Activated naive CD4-positive, alpha-beta T cell treated with anti-CD3 and anti-CD28 coated beads, Interleukin-2, amount 10 ng/mL, durations not matched to agents 7 days and 5 days (primary cell): ENCODE measurements around the gene IFIT2.

ENCODE experiments used
- CTCF ChIA-PET: fragments of 350-600 bp; sonication (Branson Sonifier 250); formaldehyde crosslinking; loops from one replicate; lab custom pipeline; 2021; ENCODE audit warnings: antibody characterized with exemption; lab: Charles Lee
- DNase-seq: peaks from one replicate; pipeline ENCODE4 v3.0.0-alpha.2; 2020
- H3K27ac Mint-ChIP-seq: one replicate; pipeline ENCODE4 v1.8.0; 2021; ENCODE audit warnings: mild to moderate bottlenecking, moderate library complexity, mixed read lengths
- H3K27me3 Mint-ChIP-seq: one replicate; pipeline ENCODE4 v1.8.0; 2021; ENCODE audit warnings: mild to moderate bottlenecking, mixed read lengths
- H3K36me3 Mint-ChIP-seq: one replicate; pipeline ENCODE4 v1.8.0; 2021; ENCODE audit warnings: mixed read lengths
- H3K4me1 Mint-ChIP-seq: one replicate; pipeline ENCODE4 v1.8.0; 2021; ENCODE audit warnings: mixed read lengths
- H3K4me3 Mint-ChIP-seq: one replicate; pipeline ENCODE4 v1.8.0; 2021; ENCODE audit warnings: mild to moderate bottlenecking, moderate library complexity, mixed read lengths
- H3K9me3 Mint-ChIP-seq: one replicate; pipeline ENCODE4 v1.8.0; 2021; ENCODE audit warnings: mixed read lengths

IFIT2 gene

GRCh38 chr10:89269433-89270152 lies 32.3 kb upstream of the IFIT2 start:
- H3K9me3 Mint-ChIP-seq = no peaks in the 10 kb centered on the region
- H3K4me1 Mint-ChIP-seq = no peaks in the 10 kb centered on the region
- DNase-seq = no peak
- CTCF ChIA-PET = no interaction called here
- H3K36me3 Mint-ChIP-seq = no peaks in the 10 kb centered on the region
- H3K27ac Mint-ChIP-seq = no peak overlapping the region
- peaks cover 9% of the 10 kb centered on the region for H3K27me3 Mint-ChIP-seq
- no peak overlapping the region for H3K4me3 Mint-ChIP-seq

GRCh38 chr10:89270153-89270483 lies 31.7 kb upstream of the IFIT2 start:
- DNase-seq = no peak
- no peaks in the 10 kb centered on the region for H3K36me3 Mint-ChIP-seq
- no peaks in the 10 kb centered on the region for H3K9me3 Mint-ChIP-seq
- H3K4me3 Mint-ChIP-seq = no peak overlapping the region
- H3K27ac Mint-ChIP-seq = no peak overlapping the region
- H3K4me1 Mint-ChIP-seq = no peaks in the 10 kb centered on the region
- H3K27me3 Mint-ChIP-seq = peaks cover 8% of the 10 kb centered on the region
- CTCF ChIA-PET = no interaction called here

GRCh38 chr10:89271532-89271931 lies 30.3 kb upstream of the IFIT2 start:
- H3K9me3 Mint-ChIP-seq = no peaks in the 10 kb centered on the region
- no peak for DNase-seq
- H3K4me1 Mint-ChIP-seq = no peaks in the 10 kb centered on the region
- peaks cover 12% of the 10 kb centered on the region for H3K27me3 Mint-ChIP-seq
- H3K4me3 Mint-ChIP-seq = no peak overlapping the region
- no peaks in the 10 kb centered on the region for H3K36me3 Mint-ChIP-seq
- CTCF ChIA-PET = no interaction called here
- no peak overlapping the region for H3K27ac Mint-ChIP-seq

DNA sequence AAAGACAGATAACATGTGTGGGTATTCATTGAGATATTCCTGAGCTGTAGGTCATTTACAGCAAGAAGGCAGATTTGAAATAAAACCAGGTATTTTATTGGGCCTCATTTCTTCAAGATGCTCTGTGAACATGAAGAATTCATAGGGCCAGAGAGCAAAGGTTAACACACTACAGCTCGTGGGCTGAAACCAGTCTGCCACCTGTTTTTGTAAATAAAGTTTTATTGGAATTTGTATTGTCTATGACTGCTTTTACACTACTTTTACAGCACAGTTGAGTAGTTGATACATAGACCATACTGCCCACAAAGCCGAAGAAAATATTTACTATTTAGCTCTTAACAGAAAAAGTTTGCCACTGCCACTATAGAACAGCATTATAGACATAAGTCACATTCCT lies 28.2 kb upstream of the IFIT2 start:
- Mint-ChIP-seq H3K4me3 (no peak overlapping the region), H3K27ac (no peak overlapping the region), H3K9me3 (no peaks in the 10 kb centered on the region), H3K27me3 (peaks cover 15% of the 10 kb centered on the region), H3K4me1 (no peaks in the 10 kb centered on the region), H3K36me3 (no peaks in the 10 kb centered on the region)
- CTCF ChIA-PET = interaction anchor here (2.1 kb wide), 1 partner anchor 96 kb away, joined by 6 read pairs; no protein-coding TSS in a partner anchor
- DNase-seq = no peak

GRCh38 chr10:89274928-89275327 lies 26.9 kb upstream of the IFIT2 start:
- CTCF ChIA-PET = interaction anchor here (1.0 kb wide), 1 partner anchor 94 kb away, joined by 3 read pairs; no protein-coding TSS in a partner anchor
- no peaks in the 10 kb centered on the region for H3K4me1 Mint-ChIP-seq
- no peak overlapping the region for H3K4me3 Mint-ChIP-seq
- H3K27ac Mint-ChIP-seq = no peak overlapping the region
- H3K27me3 Mint-ChIP-seq = peaks cover 15% of the 10 kb centered on the region
- H3K9me3 Mint-ChIP-seq = no peaks in the 10 kb centered on the region
- DNase-seq = no peak
- H3K36me3 Mint-ChIP-seq = no peaks in the 10 kb centered on the region

DNA sequence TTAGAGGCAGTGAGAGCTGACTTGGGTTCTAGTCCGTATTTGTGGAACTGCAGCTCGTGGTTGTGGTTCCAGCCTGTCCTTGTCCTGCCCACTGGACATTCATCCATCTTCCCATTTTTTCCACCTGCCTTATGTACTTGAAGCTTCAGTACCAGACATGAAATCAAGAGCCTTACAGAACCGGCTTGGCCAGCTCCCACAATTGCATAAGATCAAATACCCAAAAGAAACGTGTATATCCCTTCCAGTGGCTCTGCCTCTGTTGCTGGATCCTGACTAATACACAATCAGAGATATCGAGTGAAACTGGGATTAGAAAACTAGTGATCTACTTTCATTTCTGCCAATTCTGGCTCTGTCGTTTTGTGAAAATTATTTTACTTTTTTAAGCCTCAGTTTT lies 26.5 kb upstream of the IFIT2 start:
- peaks cover 15% of the 10 kb centered on the region for H3K27me3 Mint-ChIP-seq
- H3K4me3 Mint-ChIP-seq = no peak overlapping the region
- DNase-seq = no peak
- no peak overlapping the region for H3K27ac Mint-ChIP-seq
- H3K36me3 Mint-ChIP-seq = no peaks in the 10 kb centered on the region
- H3K4me1 Mint-ChIP-seq = no peaks in the 10 kb centered on the region
- CTCF ChIA-PET = interaction anchor here (0.5 to 1.0 kb wide), 2 partner anchors 94 to 285 kb away, joined by 3 to 6 read pairs; no protein-coding TSS in a partner anchor
- no peaks in the 10 kb centered on the region for H3K9me3 Mint-ChIP-seq

- no peaks in the 10 kb centered on the region for H3K36me3 Mint-ChIP-seq
- CTCF ChIA-PET = no interaction called here
- H3K4me3 Mint-ChIP-seq = no peak overlapping the region
- peaks cover 13% of the 10 kb centered on the region for H3K27me3 Mint-ChIP-seq
- no peaks in the 10 kb centered on the region for H3K4me1 Mint-ChIP-seq
- no peak for DNase-seq
- no peaks in the 10 kb centered on the region for H3K9me3 Mint-ChIP-seq
- no peak overlapping the region for H3K27ac Mint-ChIP-seq
These were observed 23.8 kb upstream of the IFIT2 start for GRCh38 chr10:89278034-89278535.

GRCh38 chr10:89278900-89279392 lies 22.9 kb upstream of the IFIT2 start:
- CTCF ChIA-PET = interaction anchor here (0.9 kb wide), 1 partner anchor 91 kb away, joined by 3 read pairs; no protein-coding TSS in a partner anchor

GRCh38 chr10:89279421-89279869 lies 22.4 kb upstream of the IFIT2 start:
- no peak for DNase-seq
- H3K27ac Mint-ChIP-seq = no peak overlapping the region
- CTCF ChIA-PET = interaction anchor here (0.9 kb wide), 1 partner anchor 90 kb away, joined by 3 read pairs; no protein-coding TSS in a partner anchor

More at GRCh38 chr10:89278900-89279392, 22.9 kb upstream of the IFIT2 start:
- H3K4me1 Mint-ChIP-seq = no peaks in the 10 kb centered on the region
- H3K27me3 Mint-ChIP-seq = peaks cover 10% of the 10 kb centered on the region
- no peaks in the 10 kb centered on the region for H3K9me3 Mint-ChIP-seq
- DNase-seq = no peak
- no peak overlapping the region for H3K27ac Mint-ChIP-seq
- no peak overlapping the region for H3K4me3 Mint-ChIP-seq
- H3K36me3 Mint-ChIP-seq = no peaks in the 10 kb centered on the region

DNA sequence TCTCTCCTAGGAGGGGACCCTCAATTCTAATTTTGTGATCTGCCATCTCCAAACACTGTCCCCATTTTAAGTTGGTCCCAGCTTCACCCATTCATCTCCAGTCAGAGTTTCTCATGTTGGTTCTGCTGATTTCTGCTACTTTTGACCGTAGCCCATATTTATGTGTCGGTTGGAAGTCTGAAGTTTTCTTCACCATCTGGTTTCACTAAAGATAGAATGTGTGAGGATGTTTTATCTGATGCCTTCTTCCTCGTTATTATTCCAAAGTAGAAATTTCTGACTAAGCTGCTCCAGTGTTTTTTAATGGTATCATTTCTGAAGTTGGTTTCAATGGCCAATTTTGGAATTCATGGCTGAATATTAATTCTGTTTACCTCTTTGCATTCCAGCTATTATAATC lies 21.3 kb upstream of the IFIT2 start:
- no peaks in the 10 kb centered on the region for H3K4me1 Mint-ChIP-seq
- H3K9me3 Mint-ChIP-seq = no peaks in the 10 kb centered on the region
- H3K4me3 Mint-ChIP-seq = no peak overlapping the region
- no peak for DNase-seq
- H3K27ac Mint-ChIP-seq = no peak overlapping the region
- CTCF ChIA-PET = no interaction called here
- H3K36me3 Mint-ChIP-seq = no peaks in the 10 kb centered on the region
- peaks cover 13% of the 10 kb centered on the region for H3K27me3 Mint-ChIP-seq

More at GRCh38 chr10:89279421-89279869, 22.4 kb upstream of the IFIT2 start:
- no peaks in the 10 kb centered on the region for H3K36me3 Mint-ChIP-seq
- no peaks in the 10 kb centered on the region for H3K4me1 Mint-ChIP-seq
- H3K27me3 Mint-ChIP-seq = peaks cover 10% of the 10 kb centered on the region
- no peaks in the 10 kb centered on the region for H3K9me3 Mint-ChIP-seq
- no peak overlapping the region for H3K4me3 Mint-ChIP-seq

DNA sequence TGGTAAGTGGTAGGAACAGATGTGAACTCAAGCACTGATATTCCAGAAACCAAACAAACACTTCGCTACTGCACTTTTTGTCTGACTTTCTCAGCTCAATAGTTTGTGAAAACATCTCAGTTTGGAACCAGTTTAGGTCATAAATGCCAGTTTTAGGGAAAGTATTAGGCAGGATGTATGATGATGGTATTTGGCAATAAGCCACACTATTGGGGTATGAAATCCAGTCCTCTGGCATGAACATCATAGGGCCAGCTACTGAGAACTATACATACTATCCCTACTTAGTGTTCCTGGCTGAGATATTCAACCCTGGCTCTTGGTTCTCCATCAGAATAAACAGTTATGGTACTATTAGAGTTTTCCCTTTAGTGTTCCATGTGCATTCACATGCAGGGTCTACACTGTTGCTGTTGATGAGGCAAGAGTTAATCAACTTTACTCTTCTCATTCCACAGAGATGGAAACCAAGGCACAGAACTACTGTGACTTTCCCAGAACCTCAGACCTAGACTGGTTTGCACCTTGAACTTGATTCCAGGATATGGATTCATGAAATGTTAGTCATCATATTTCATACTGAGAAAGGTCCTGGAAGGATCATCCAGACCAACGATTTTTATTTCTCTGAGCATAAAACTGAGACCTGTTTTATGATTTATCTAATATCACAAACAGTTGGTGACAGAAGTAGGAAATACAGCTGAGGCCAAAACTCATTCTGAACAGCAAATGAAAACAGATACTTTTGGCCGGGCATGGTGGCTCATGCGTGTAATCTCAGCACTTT lies 20.0 kb upstream of the IFIT2 start:
- Mint-ChIP-seq H3K27me3 (peaks cover 25% of the 10 kb centered on the region), H3K27ac (no peak overlapping the region), H3K4me1 (no peaks in the 10 kb centered on the region), H3K4me3 (no peak overlapping the region), H3K36me3 (no peaks in the 10 kb centered on the region), H3K9me3 (no peaks in the 10 kb centered on the region)
- CTCF ChIA-PET = no interaction called here
- no peak for DNase-seq

DNA sequence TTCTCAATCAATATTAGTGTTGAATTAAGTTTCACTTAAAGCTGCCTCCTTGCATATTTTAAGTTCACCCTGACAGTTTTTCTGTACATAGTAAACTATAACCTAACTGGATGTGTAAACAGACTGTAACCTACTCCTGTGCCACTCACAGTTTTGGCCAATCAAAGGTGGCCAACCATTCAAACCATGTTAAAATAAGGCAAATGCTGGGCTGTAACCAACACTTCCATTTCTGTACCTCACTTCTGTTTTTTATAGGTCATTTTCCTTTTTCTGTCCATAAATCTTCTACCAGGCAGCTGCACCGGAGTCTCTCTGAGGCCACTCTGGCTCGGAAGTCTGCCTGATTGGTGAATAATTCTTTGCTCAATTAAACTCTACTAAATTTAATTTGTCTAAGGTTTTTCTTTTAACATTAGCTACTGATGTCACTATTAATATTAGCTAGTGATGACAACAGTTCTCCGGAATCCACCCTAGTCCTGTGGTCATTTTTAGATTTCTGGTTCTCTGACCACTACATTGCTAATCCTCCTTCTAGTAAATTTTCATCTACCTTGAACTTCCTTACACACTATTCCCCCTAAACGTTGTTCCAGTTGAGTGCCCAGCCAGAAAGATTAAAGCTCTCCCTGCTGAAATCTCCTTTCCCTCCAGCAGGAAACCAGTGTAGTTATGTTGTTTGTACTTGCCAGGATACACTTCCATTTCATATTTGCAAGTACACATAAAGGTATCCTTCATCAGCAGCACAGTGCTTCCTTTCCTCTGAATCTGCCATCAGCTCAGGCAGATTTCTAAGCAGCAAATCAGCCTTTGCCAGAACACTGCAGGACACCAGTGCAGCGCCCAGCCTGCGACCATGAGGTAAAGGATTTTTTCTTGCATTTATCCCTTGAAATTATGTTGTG lies 18.6 kb upstream of the IFIT2 start:
- CTCF ChIA-PET = interaction anchor here (0.8 kb wide), 1 partner anchor 86 kb away, joined by 3 read pairs; no protein-coding TSS in a partner anchor
- no peaks in the 10 kb centered on the region for H3K4me1 Mint-ChIP-seq
- no peak overlapping the region for H3K4me3 Mint-ChIP-seq
- no peak for DNase-seq
- no peak overlapping the region for H3K27ac Mint-ChIP-seq
- peaks cover 24% of the 10 kb centered on the region for H3K27me3 Mint-ChIP-seq
- no peaks in the 10 kb centered on the region for H3K9me3 Mint-ChIP-seq
- H3K36me3 Mint-ChIP-seq = no peaks in the 10 kb centered on the region

- DNase-seq = no peak
- H3K36me3 Mint-ChIP-seq = no peaks in the 10 kb centered on the region
- no peak overlapping the region for H3K27ac Mint-ChIP-seq
- no peaks in the 10 kb centered on the region for H3K4me1 Mint-ChIP-seq
- H3K9me3 Mint-ChIP-seq = no peaks in the 10 kb centered on the region
- CTCF ChIA-PET = interaction anchor here (0.8 kb wide), 1 partner anchor 86 kb away, joined by 3 read pairs; no protein-coding TSS in a partner anchor
- peaks cover 24% of the 10 kb centered on the region for H3K27me3 Mint-ChIP-seq
- H3K4me3 Mint-ChIP-seq = no peak overlapping the region
These were observed 17.8 kb upstream of the IFIT2 start for GRCh38 chr10:89283936-89284475.
